Adrenal gland (tissue), 12 donors: ENCODE data around the gene ACER2. TPM values are rescaled to one million over a fixed set of nuclear protein-coding genes. Genes with fewer than 3 reads are reported as not detected.
"Not testable (repeated sequence)": the region's sequence is repeated elsewhere in the genome, so short reads cannot be mapped to it uniquely, and the experiment has no call there.

Source experiments
- DNase-seq, 7 donors: peaks; one replicate each; pipeline ENCODE4 v3.0.0-alpha.2; 2019 to 2020
- H3K27ac ChIP-seq, 5 donors: fragments of 200-600 bp; sonication (generic) in 4 of 5; 1 replicate in 3 of 5; 2 replicates in 2 of 5; pipeline versions ENCODE4 v1.5.1 to v1.8.0; 2016 to 2020; ENCODE audit warnings: mild to moderate bottlenecking in 1 of 5
- H3K27me3 ChIP-seq: fragments of 200-600 bp; 2 replicates; pipeline ENCODE4 v1.8.0; 2021
- H3K36me3 ChIP-seq, 2 donors: fragments of 200-600 bp; replicated peaks in 1 of 2; 1 replicate in 1 of 2; 2 replicates in 1 of 2; pipeline versions ENCODE4 v1.5.1 to v1.8.0; 2018 to 2022
- H3K4me1 ChIP-seq, 2 donors: fragments of 200-600 bp; replicated peaks in 1 of 2; 1 replicate in 1 of 2; 2 replicates in 1 of 2; pipeline versions ENCODE4 v1.5.1 to v1.8.0; 2018 to 2021
- H3K4me3 ChIP-seq, 4 donors: fragments of 200-600 bp; sonication (generic) in 3 of 4; one replicate each; pipeline ENCODE4 v1.5.1; 2016 to 2018
- H3K9me3 ChIP-seq, 3 donors: fragments of 200-600 bp; sonication (generic) in 1 of 3; replicated peaks in 1 of 3; 1 replicate in 2 of 3; 2 replicates in 1 of 3; pipeline versions ENCODE4 v1.5.1 to v1.8.0; 2016 to 2021
- POLR2A ChIP-seq, 2 donors: fragments of 450-650 bp; IDR thresholded peaks; one replicate each; pipeline ENCODE4 v1.6.1; 2017; ENCODE audit warnings: antibody characterized with exemption in 2 of 2, mild to moderate bottlenecking in 2 of 2, moderate library complexity in 1 of 2
- WGBS, 4 donors: extraction: QIAGEN DNeasy Blood & Tissue Kit in 2 of 4; methylation state at CpG; one replicate each; pipeline versions ENCODE4 v1.1.5 to v1.1.7; 2013 to 2017; 5-methylcytosine and 5-hydroxymethylcytosine counted together
- intact Hi-C, 2 donors: fragments of 100-400 bp; cut with DNase I; formaldehyde crosslinking; loops; one replicate each; pipeline versions ENCODE4 v1.14.1 to v1.15.0; 2022 to 2023
- polyA plus RNA-seq, 3 donors: library from polyadenylated mRNA; stranded (reverse); fragments of 200-250 nt in 2 of 3; fragments of 350-450 nt in 1 of 3; fragmentation: Illumina TruSeq in 1 of 3; extraction: RNeasy Lipid Tissue Mini Kit (QIAGEN cat#74804) in 1 of 3; gene quantifications; one replicate each; pipeline ENCODE4 v1.2.3, GENCODE V29; 2013 to 2014
- total RNA-seq, 9 donors: library from RNA; depleted of rRNA in 4 of 9; stranded (reverse); fragments of >200 nt in 4 of 9; fragments of 120-200 nt in 1 of 9; fragmentation: NEBNext Ultra II Directional in 1 of 9; extraction: Animal tissue kit (Norgen Biotek cat#: 25700) in 1 of 9; gene quantifications; one replicate each; pipeline versions ENCODE4 v1.1.0 to v1.2.4, GENCODE V29; 2013 to 2023
- TF ChIP-seq, protein P1 (sequence below), 6 experiments: fragments of 450-650 bp in 4 of 6; fragments of 200-600 bp in 2 of 6; sonication (generic) in 1 of 6; IDR thresholded peaks; 1 replicate in 5 of 6; 2 replicates in 1 of 6; pipeline versions ENCODE4 v1.5.1 to v1.8.0; 2016 to 2021; ENCODE audit warnings: antibody characterized with exemption in 6 of 6, mild to moderate bottlenecking in 2 of 6, moderate library complexity in 1 of 6
- donor health status: healthy with polysubstance abuse.
- donor health status: Bipolar disorder and iron deficiency.
- donor health status: DM: yes; HTN: yes; CAD: no.
- donor health status: DM: no; HTN: no; CAD: no.
- donor health status: DM: no; HTN: no; CAD: no.
- donor health status: DM: yes; HTN: yes; CAD: no.

The ACER2 gene
- total and polyA plus RNA-seq, 12 donors = 0.24 to 10.0 (median 5.3) TPM

DNA sequence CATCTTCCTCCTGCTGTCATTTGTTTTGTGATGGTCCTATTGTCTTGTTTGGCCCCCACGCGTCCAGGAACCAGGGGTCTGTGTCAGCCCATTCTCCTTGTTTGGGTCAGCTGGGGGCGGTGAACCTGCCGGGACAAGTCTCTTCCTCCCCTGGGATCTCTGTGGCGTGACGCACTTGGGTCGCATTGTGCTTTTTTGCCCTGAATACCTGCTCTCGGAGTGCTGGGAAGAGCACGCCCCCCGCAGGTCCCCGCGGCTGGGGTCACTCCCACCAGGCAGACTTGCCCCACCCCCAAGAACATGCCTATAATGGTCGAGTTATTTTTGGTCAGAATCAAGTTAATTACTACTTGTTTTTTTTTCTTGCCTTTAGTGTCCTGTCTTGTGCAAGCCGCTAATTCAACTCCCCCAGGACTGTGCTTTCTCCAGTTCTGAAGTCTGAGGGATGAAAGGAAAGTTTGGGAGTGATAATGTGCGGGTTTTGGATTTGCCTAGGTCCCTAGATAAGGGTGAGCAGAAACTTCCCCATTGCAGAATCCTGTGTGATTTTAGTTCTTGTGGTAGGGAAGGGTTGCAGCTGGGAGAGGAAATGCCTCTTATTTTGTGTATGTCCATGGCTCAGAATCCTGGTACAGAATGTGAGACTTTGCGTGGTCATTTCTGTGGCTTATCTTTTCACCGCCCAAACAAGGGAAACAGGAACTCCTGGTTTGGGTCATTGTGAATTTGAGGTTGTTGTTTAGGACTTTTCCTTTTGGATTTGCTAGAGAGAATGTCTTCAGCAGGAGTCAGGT is 789 bp downstream of the ACER2 start:
- intact Hi-C loops = no loop called here
- Histone ChIP-seq H3K4me3 (peak overlapping the region; percentile 51 to 97 (median 84)), H3K27me3 (no peaks in the 10 kb centered on the region), H3K9me3 (no peaks in the 10 kb centered on the region), H3K4me1 (peaks cover 6 to 8% of the 10 kb centered on the region in 2 donors), H3K27ac (peak overlapping the region in 4 of 5 donors; percentile 71 to 90 (median 85)), H3K36me3 (no peaks in the 10 kb centered on the region)
- peak; percentile 45 to 76 (median 57) for DNase-seq
- TF ChIP-seq, protein P1, sequence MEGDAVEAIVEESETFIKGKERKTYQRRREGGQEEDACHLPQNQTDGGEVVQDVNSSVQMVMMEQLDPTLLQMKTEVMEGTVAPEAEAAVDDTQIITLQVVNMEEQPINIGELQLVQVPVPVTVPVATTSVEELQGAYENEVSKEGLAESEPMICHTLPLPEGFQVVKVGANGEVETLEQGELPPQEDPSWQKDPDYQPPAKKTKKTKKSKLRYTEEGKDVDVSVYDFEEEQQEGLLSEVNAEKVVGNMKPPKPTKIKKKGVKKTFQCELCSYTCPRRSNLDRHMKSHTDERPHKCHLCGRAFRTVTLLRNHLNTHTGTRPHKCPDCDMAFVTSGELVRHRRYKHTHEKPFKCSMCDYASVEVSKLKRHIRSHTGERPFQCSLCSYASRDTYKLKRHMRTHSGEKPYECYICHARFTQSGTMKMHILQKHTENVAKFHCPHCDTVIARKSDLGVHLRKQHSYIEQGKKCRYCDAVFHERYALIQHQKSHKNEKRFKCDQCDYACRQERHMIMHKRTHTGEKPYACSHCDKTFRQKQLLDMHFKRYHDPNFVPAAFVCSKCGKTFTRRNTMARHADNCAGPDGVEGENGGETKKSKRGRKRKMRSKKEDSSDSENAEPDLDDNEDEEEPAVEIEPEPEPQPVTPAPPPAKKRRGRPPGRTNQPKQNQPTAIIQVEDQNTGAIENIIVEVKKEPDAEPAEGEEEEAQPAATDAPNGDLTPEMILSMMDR (IDR thresholded peaks at IDR 0.05) = no peak
- no peak for TF ChIP-seq POLR2A (IDR thresholded peaks at IDR 0.05)
- WGBS, 4 donors = 2 to 5% (median 3%) methylated on average over 12 to 17 of the region's 17 CpGs

DNA sequence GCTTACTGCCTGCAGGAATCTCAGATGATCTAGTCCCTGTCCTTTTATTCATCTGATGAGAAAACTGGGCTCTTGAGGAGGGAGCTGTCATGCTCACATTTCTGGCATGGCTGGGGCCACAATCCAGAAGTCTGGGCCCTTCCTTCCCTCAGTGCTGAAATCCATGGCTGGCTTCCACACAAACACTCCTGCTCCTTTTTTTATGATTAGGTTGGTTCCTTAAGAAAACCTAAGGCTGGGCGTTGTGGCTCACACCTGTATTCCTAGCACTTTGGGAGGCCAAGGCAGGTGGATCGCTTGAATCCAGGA is 1.3 kb downstream of the ACER2 start:
- H3K36me3 ChIP-seq = no peaks in the 10 kb centered on the region
- H3K4me3 ChIP-seq = peak overlapping the region in 1 of 4 donors; percentile 82
- intact Hi-C loops = no loop called here
- no peaks in the 10 kb centered on the region for H3K9me3 ChIP-seq
- 95 to 100% (median 98%) methylated on average over 2 of the region's 2 CpGs for WGBS, 4 donors
- TF ChIP-seq, protein P1 (IDR thresholded peaks at IDR 0.05) = no peak
- no peak for TF ChIP-seq POLR2A (IDR thresholded peaks at IDR 0.05)
- peaks cover 6 to 8% of the 10 kb centered on the region in 2 donors for H3K4me1 ChIP-seq
- no peak overlapping the region for H3K27ac ChIP-seq
- no peaks in the 10 kb centered on the region for H3K27me3 ChIP-seq
- no peak for DNase-seq

DNA sequence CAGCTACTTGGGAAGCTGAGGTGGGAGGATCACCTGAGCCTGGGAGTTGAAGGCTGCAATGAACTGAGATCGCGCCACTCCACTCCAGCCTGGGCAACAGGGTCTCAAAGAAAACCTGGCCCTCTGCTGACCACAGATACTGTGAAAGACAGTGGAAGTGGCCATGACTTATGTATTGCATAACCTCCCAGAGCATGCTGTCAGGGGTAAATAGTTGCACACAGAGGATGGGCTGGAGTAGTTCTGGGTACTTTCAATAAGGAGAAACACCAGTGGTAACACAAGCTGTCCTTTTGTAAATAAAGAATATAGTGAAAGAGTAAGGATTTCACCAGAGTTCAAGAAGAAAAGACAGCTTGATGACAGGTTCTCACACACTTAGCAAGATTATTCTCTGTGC is 1.8 kb downstream of the ACER2 start:
- intact Hi-C loops = no loop called here

DNA sequence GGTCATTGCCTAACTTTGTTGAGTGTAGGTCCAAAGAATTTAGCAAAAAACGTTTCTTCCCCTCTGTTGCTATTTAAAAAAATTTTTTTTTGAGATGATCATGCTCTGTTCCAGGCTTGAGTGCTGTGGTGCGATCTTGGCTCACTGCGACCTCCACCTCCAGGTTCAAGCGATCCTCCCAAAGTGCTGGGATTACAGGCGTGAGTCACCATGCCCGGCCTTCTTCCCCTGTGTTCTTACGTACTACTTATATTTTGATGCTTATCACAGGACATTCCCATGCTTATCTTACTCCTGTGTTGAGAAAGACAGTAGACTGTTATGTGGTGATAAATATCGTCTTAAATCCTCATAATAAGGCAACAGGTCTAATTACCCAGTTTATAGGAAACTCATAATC is 2.5 kb downstream of the ACER2 start:
- no peak for DNase-seq
- intact Hi-C loops = no loop called here
- WGBS, 4 donors = 77 to 87% (median 84%) methylated on average over 8 of the region's 8 CpGs
- H3K36me3 ChIP-seq = no peaks in the 10 kb centered on the region
- peaks cover 6 to 8% of the 10 kb centered on the region in 2 donors for H3K4me1 ChIP-seq
- no peaks in the 10 kb centered on the region for H3K9me3 ChIP-seq
- no peak for TF ChIP-seq POLR2A (IDR thresholded peaks at IDR 0.05)
- TF ChIP-seq, protein P1 (IDR thresholded peaks at IDR 0.05) = no peak
- H3K27me3 ChIP-seq = no peaks in the 10 kb centered on the region
- no peak overlapping the region for H3K4me3 ChIP-seq
- H3K27ac ChIP-seq = no peak overlapping the region

More for the DNA sequence above, 1.8 kb downstream of the ACER2 start:
- H3K36me3 ChIP-seq = no peaks in the 10 kb centered on the region
- H3K9me3 ChIP-seq = no peaks in the 10 kb centered on the region
- no peak for DNase-seq
- H3K4me1 ChIP-seq = peaks cover 6 to 8% of the 10 kb centered on the region in 2 donors
- H3K4me3 ChIP-seq = no peak overlapping the region
- TF ChIP-seq, protein P1 (IDR thresholded peaks at IDR 0.05) = no peak
- no peak for TF ChIP-seq POLR2A (IDR thresholded peaks at IDR 0.05)
- H3K27ac ChIP-seq = no peak overlapping the region
- WGBS, 4 donors = 95 to 100% (median 96%) methylated on average over 2 of the region's 2 CpGs
- no peaks in the 10 kb centered on the region for H3K27me3 ChIP-seq

DNA sequence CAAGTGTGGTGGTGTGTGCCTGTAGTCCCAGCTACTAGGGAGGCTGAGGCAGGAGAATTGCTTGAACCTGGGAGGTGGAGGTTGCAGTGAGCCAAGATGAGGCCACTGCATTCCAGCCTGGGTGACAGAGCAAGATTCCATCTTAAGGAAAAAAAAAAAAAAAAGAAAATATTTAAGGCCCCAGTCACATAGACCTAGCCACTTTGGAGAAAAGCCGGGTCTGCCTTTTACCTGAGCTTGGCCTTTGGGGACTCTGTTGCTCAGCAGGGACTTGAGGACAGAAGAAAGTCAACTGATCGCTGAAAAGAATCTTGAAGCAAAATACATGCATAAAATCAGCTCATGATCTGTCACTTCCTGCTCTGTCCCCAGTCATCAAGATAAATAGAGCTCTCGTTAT is 4.6 kb downstream of the ACER2 start:
- H3K9me3 ChIP-seq, H3K27ac ChIP-seq, intact Hi-C loops, DNase-seq, H3K27me3 ChIP-seq, H3K36me3 ChIP-seq, H3K4me3 ChIP-seq, H3K4me1 ChIP-seq: not testable (repeated sequence)
- 60 to 86% (median 71%) methylated on average over 3 of the region's 3 CpGs for WGBS, 4 donors
